T-helper 1 cell treated with Interleukin-12 subunit alpha and Interleukin-12 subunit beta and Interleukin-4 antibody, amounts not matched to agents 30 μg/mL and 1 μg/mL, for 36 hours (primary cell): Measurements from ENCODE around the gene C4orf51.

Source experiments
- H3K27ac Mint-ChIP-seq: one replicate; pipeline ENCODE4 v1.8.0; 2021; ENCODE audit warnings: mild to moderate bottlenecking, mixed read lengths
- H3K27me3 Mint-ChIP-seq: one replicate; pipeline ENCODE4 v1.8.0; 2021; ENCODE audit warnings: low read depth, mixed read lengths
- H3K36me3 Mint-ChIP-seq: one replicate; pipeline ENCODE4 v1.8.0; 2021; ENCODE audit warnings: low read depth, mixed read lengths
- H3K4me1 Mint-ChIP-seq: one replicate; pipeline ENCODE4 v1.8.0; 2021; ENCODE audit warnings: low read depth, mixed read lengths
- H3K4me3 Mint-ChIP-seq: one replicate; pipeline ENCODE4 v1.8.0; 2021; ENCODE audit warnings: mild to moderate bottlenecking, moderate library complexity, mixed read lengths
- H3K9me3 Mint-ChIP-seq: one replicate; pipeline ENCODE4 v1.8.0; 2021; ENCODE audit warnings: mixed read lengths

C4orf51 gene

DNA sequence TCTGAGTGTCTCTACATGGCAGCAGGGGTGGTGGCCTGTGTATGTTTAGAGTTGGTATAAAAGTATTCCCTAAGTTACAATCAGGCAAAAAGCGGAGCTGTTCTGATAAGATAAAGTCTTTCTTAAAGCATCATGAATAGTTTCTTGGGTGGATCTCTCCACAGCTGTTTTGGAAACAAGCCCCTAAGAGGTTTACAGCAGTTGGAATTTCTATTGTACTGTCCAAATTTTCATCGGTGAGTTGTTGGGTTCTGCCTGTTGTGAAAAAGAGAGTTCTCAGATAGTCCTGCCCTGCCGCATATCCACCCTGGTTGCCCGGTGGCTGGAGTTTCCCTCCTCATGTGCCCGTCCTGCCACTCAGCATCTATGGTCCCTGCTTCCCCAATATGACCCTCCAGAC, 50.1 kb downstream of the C4orf51 start:
- H3K4me1 Mint-ChIP-seq, result peaks cover 17% of the 10 kb centered on the region
- H3K27ac Mint-ChIP-seq, result no peak overlapping the region
- no peak overlapping the region for H3K4me3 Mint-ChIP-seq
- peaks cover 28% of the 10 kb centered on the region for H3K27me3 Mint-ChIP-seq
- H3K36me3 Mint-ChIP-seq, result no peaks in the 10 kb centered on the region
- no peaks in the 10 kb centered on the region for H3K9me3 Mint-ChIP-seq

- no peak overlapping the region for H3K4me3 Mint-ChIP-seq
- peaks cover 23% of the 10 kb centered on the region for H3K27me3 Mint-ChIP-seq
- no peak overlapping the region for H3K27ac Mint-ChIP-seq
- H3K4me1 Mint-ChIP-seq, result peaks cover 17% of the 10 kb centered on the region
- no peaks in the 10 kb centered on the region for H3K9me3 Mint-ChIP-seq
- no peaks in the 10 kb centered on the region for H3K36me3 Mint-ChIP-seq
These were observed 51.1 kb downstream of the C4orf51 start for GRCh38 chr4:145731028-145731427.

DNA sequence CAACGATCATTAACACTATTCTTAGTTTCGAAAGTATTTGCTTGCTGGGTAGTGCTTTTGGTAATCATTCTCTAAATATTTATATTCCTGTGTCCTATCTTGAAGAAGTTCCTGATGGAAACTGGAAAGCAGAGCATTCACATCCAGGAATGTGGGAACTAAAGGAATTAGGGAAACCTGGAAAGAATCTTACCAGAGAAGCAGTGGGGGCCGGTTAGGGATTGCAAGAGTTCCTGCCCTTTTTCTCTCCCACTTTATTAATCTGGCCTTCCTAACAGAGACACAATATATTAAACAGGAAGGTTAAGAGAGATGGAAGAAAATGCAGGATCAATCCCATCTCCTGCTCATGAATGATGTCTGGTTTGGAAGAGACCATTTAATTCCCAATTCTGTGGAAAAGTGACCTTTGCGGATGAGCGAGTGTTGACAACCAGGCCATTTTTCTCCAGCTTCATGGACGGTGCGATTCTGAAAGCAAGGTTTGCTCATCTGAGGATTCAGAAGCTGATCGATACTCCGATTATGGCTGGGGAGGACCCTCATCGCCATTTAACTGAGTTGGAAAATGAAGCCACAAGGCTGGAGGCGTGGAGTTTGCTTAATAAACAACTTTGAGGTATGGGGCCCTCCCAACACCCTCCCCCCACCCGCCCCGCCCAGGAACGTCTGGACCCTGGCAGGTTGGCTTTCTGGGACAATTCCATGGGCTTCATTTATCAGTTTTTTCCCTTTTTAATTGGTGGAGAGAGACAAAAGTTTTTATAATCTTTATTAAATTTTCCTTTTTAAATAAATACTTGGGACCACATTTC, 52.3 kb downstream of the C4orf51 start:
- Mint-ChIP-seq H3K9me3 (no peaks in the 10 kb centered on the region), H3K36me3 (no peaks in the 10 kb centered on the region), H3K4me1 (peaks cover 17% of the 10 kb centered on the region), H3K27me3 (peaks cover 18% of the 10 kb centered on the region), H3K4me3 (peak overlapping the region; percentile 71), H3K27ac (no peak overlapping the region)

DNA sequence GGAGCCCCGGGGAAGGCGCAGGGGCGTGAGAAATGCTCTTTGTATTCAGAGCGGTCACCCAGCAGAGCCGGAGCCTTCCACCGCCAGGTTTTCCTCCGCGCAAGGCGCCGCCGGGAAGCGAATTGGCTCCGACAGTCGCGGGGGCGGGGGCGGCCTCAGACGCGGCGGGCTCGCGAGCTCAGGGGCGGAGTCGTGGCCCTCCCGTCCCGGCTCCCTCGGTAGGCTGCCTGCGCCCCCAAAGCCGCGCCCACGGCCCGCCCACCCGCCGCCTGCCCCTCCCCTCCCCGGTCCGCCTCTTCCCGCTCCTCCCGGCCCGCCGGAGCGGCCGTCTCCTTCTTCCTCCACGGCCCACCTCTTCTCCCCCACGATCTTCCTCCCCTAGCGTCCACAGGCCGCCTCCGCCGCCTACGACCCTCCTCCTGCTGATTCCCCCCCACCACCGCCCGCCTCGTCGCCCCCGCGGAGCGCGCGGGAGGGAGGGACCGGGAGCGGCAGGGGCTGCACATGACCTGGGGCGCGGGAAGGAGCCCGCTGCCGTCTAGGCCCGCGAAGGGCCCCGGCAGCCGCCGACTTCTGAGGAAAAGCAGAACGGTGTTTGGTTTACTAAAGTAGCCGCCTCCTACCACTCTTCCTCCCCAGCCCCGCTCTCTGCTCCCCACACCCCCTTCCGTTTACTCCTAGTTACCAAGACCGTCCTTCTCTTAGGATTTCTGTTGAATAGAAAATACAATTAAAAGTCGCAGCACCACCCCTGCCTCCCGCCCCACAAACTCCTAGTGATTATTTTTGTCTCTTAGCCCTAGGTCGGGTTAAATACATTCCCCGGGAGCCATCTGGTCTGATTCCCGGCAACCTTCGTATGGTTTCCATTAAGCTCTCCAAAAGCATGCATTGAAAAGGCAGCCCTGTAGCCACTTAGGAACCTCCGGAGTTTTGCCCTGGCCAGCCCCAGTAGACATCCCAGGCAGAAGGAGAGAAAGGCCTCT, 53.2 kb downstream of the C4orf51 start:
- peak overlapping the region; percentile 71 for H3K4me3 Mint-ChIP-seq
- H3K27ac Mint-ChIP-seq, result no peak overlapping the region
- peaks cover 17% of the 10 kb centered on the region for H3K4me1 Mint-ChIP-seq
- no peaks in the 10 kb centered on the region for H3K9me3 Mint-ChIP-seq
- no peaks in the 10 kb centered on the region for H3K36me3 Mint-ChIP-seq
- peaks cover 18% of the 10 kb centered on the region for H3K27me3 Mint-ChIP-seq

GRCh38 chr4:145734031-145734430, 54.1 kb downstream of the C4orf51 start:
- Mint-ChIP-seq H3K4me1 (peaks cover 17% of the 10 kb centered on the region), H3K36me3 (no peaks in the 10 kb centered on the region), H3K27me3 (peaks cover 22% of the 10 kb centered on the region), H3K9me3 (no peaks in the 10 kb centered on the region), H3K27ac (no peak overlapping the region), H3K4me3 (no peak overlapping the region)

GRCh38 chr4:145734576-145735346, 54.8 kb downstream of the C4orf51 start:
- peaks cover 17% of the 10 kb centered on the region for H3K4me1 Mint-ChIP-seq
- no peaks in the 10 kb centered on the region for H3K36me3 Mint-ChIP-seq
- H3K9me3 Mint-ChIP-seq, result no peaks in the 10 kb centered on the region
- peaks cover 25% of the 10 kb centered on the region for H3K27me3 Mint-ChIP-seq
- no peak overlapping the region for H3K4me3 Mint-ChIP-seq
- no peak overlapping the region for H3K27ac Mint-ChIP-seq

DNA sequence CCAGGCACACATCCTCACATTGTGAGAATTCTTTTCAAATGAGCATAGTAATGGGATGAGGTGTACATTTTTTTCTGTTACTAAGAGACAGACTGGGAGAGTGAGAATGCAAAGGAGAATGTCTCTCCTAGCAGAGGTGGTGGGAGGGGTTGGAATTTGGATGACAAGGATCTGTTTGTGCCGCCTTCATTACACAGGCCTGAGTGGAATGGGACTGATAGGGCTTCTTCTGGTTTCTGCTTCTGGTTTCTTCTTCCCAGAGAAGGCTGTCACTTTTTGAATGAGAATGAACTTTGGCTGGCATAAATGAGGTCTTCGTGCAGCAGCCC, 55.4 kb downstream of the C4orf51 start:
- no peak overlapping the region for H3K27ac Mint-ChIP-seq
- peaks cover 17% of the 10 kb centered on the region for H3K4me1 Mint-ChIP-seq
- H3K9me3 Mint-ChIP-seq, result no peaks in the 10 kb centered on the region
- no peak overlapping the region for H3K4me3 Mint-ChIP-seq
- no peaks in the 10 kb centered on the region for H3K36me3 Mint-ChIP-seq
- peaks cover 20% of the 10 kb centered on the region for H3K27me3 Mint-ChIP-seq

- Mint-ChIP-seq H3K4me1 (peaks cover 15% of the 10 kb centered on the region), H3K27ac (no peak overlapping the region), H3K27me3 (peaks cover 17% of the 10 kb centered on the region), H3K4me3 (no peak overlapping the region), H3K36me3 (no peaks in the 10 kb centered on the region), H3K9me3 (no peaks in the 10 kb centered on the region)
These were observed 55.9 kb downstream of the C4orf51 start for GRCh38 chr4:145735827-145736226.

- peaks cover 14% of the 10 kb centered on the region for H3K4me1 Mint-ChIP-seq
- no peaks in the 10 kb centered on the region for H3K36me3 Mint-ChIP-seq
- no peak overlapping the region for H3K4me3 Mint-ChIP-seq
- H3K27ac Mint-ChIP-seq, result no peak overlapping the region
- peaks cover 14% of the 10 kb centered on the region for H3K27me3 Mint-ChIP-seq
- no peaks in the 10 kb centered on the region for H3K9me3 Mint-ChIP-seq
These were observed 56.4 kb downstream of the C4orf51 start for GRCh38 chr4:145736241-145736831.

DNA sequence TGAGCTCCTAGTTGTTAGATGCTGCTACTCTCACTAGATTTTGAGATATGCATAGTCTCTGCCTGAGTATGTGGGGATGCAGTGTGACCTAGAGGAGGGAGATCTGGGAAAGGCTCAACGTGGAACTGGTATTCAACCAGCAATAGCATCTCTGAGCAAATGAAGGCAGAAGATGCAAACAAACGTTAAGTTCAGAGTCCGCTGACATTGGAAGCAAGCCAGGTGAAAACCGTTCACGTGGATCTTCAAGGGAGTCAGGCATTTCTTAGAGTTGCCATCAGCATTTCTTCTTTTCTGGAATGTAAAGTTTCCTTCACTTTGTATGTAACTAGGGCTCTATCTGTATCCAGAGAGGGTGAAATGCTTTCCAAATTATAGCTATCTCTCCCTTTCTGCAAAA, 59.9 kb downstream of the C4orf51 start:
- Mint-ChIP-seq H3K27me3 (peaks cover 29% of the 10 kb centered on the region), H3K4me1 (peaks cover 1% of the 10 kb centered on the region), H3K27ac (no peak overlapping the region), H3K4me3 (no peak overlapping the region), H3K36me3 (no peaks in the 10 kb centered on the region), H3K9me3 (no peaks in the 10 kb centered on the region)

- Mint-ChIP-seq H3K4me3 (no peak overlapping the region), H3K27ac (no peak overlapping the region), H3K4me1 (no peaks in the 10 kb centered on the region), H3K27me3 (peaks cover 34% of the 10 kb centered on the region), H3K36me3 (no peaks in the 10 kb centered on the region), H3K9me3 (no peaks in the 10 kb centered on the region)
These were observed 60.9 kb downstream of the C4orf51 start for GRCh38 chr4:145740806-145741205.

DNA sequence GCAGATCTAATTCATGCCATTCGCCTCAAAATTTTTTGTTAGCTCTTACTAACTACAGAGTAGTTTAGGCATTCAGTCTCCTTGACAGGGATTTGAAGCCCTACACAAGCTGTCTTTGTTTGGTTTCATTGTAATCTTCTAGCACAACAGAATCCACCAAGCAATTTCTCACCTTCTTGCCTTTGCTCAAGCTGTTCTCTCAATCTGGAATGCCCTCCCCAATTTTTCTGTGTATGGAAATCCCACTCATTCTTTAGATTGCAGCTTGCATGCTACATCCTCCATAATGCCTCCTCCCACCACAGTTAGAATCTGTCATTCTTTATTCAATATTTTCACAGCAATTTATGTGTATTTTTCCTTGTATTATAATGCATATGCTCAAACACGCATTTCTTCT, 63.7 kb downstream of the C4orf51 start:
- Mint-ChIP-seq H3K9me3 (no peaks in the 10 kb centered on the region), H3K27me3 (peaks cover 58% of the 10 kb centered on the region), H3K36me3 (no peaks in the 10 kb centered on the region), H3K27ac (no peak overlapping the region), H3K4me1 (no peaks in the 10 kb centered on the region), H3K4me3 (no peak overlapping the region)

GRCh38 chr4:145755802-145756201, 75.9 kb downstream of the C4orf51 start:
- H3K27ac Mint-ChIP-seq, result no peak overlapping the region
- peaks cover 14% of the 10 kb centered on the region for H3K36me3 Mint-ChIP-seq
- H3K27me3 Mint-ChIP-seq, result peaks cover 3% of the 10 kb centered on the region
- H3K4me3 Mint-ChIP-seq, result no peak overlapping the region
- peaks cover 5% of the 10 kb centered on the region for H3K4me1 Mint-ChIP-seq
- peaks cover 6% of the 10 kb centered on the region for H3K9me3 Mint-ChIP-seq

DNA sequence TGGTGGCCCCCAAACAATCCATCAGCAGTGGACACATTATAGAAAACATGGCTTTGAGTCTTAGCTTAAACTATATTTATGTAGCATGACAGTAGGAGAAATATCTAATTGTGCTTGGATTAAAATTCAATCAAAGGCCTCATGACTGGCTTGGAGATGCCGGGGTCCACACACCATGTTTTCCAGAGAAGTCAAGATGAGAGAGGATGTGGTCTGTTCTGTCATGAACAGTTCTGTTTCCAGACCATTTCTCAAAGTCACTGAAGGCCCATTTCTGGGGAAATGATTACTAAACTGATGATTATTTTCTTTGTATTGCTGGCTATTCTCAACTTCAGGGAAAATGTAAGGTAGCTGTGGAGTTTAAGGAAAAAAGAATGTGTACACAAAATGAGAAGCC, 76.3 kb downstream of the C4orf51 start:
- peaks cover 14% of the 10 kb centered on the region for H3K36me3 Mint-ChIP-seq
- H3K9me3 Mint-ChIP-seq, result peaks cover 2% of the 10 kb centered on the region
- H3K4me3 Mint-ChIP-seq, result no peak overlapping the region
- H3K27me3 Mint-ChIP-seq, result no peaks in the 10 kb centered on the region
- H3K4me1 Mint-ChIP-seq, result peaks cover 5% of the 10 kb centered on the region
- no peak overlapping the region for H3K27ac Mint-ChIP-seq
